ENCODE data around the gene GSTM4. TPM values are rescaled to one million over a fixed set of nuclear protein-coding genes. Genes with fewer than 3 reads are reported as not detected.

Gene GSTM4
- total and polyA plus RNA-seq, 4 donors: 12.2 to 42.8 (median 30.9) TPM

DNA sequence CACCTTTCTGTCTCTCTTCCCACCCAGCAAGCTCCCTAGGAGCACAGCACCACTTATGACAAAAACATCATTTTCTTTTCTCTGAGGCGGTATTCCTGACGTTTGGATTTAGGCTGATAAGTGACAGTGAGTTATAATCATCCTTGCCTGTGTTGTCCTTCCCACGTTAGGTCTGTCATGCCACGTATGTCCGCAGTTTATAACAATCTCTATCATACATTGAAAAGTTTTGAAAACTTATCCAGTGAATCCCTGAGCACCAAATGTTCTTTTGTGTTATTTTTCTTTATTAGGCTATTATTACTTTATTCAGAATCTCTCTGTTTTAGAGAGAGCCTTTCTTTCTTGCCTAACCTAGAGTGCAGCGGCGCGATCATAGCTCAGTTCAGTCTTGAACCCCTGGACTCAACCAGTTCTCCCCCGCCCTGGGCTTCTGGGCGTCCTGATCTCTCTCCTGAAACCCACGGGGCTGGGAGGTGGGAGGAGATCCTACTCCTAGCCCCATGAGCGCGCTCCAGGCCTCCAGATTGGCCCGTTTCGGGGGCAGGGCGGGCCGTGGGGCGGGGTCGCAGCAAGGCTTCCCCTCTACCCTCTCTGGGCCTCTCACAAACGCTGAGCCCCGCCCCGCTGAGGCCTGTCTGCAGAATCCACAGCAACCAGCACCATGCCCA, 11.7 kb downstream of the GSTM4 start, which contains the start of gene GSTM2:
TSS of gene GSTM2 (plus strand) at position 606 of the 671 bp plus-strand sequence. CDS start at position 665, 59 bp downstream.
- H3K27me3 ChIP-seq (ENCODE audit: control insufficient read depth in 4 of 4, insufficient read depth in 4 of 4, low read length in 3 of 4): no peaks in the 10 kb centered on the region
- H3K36me3 ChIP-seq (ENCODE audit: control insufficient read depth in 4 of 4, insufficient read depth in 3 of 4, low read depth in 1 of 4, low read length in 3 of 4): no peaks in the 10 kb centered on the region
- no peaks in the 10 kb centered on the region for H3K9me3 ChIP-seq (ENCODE audit: control insufficient read depth in 4 of 4, low read length in 3 of 4)
- no peak within 1 kb of the TSS for H3K27ac ChIP-seq (ENCODE audit: low read depth in 1 of 2, low read length in 2 of 2)
- DNase-seq (ENCODE audit: low spot score): peak; percentile 89
- H3K4me1 ChIP-seq (ENCODE audit: control insufficient read depth in 4 of 4, insufficient read depth in 4 of 4, low read length in 3 of 4): peaks cover 0 to 3% (median 0%) of the 10 kb centered on the region in 4 donors
- peak within 1 kb of the TSS in 2 of 3 donors; percentile 23 to 49 for H3K4me3 ChIP-seq (ENCODE audit: low read depth in 1 of 3, low read length in 3 of 3)
- H3K9ac ChIP-seq (ENCODE audit: low read depth in 1 of 2, low read length in 2 of 2): no peak within 1 kb of the TSS
- TF ChIP-seq SP1 (IDR thresholded peaks at IDR 0.05): peak; percentile 53
- TF ChIP-seq HNF4A (conservative IDR thresholded peaks at IDR 0.05): peak in 1 of 2 donors; percentile 47
- TF ChIP-seq TAF1 (conservative IDR thresholded peaks at IDR 0.05): no peak
- TF ChIP-seq GABPA (IDR thresholded peaks at IDR 0.05 in 1 of 2, conservative IDR thresholded peaks at IDR 0.05 in 1 of 2): no peak
- TF ChIP-seq RAD21 (IDR thresholded peaks at IDR 0.05): peak in 1 of 2 donors; percentile 31
- 36% methylated on average over 22 of the region's 22 CpGs for WGBS

DNA sequence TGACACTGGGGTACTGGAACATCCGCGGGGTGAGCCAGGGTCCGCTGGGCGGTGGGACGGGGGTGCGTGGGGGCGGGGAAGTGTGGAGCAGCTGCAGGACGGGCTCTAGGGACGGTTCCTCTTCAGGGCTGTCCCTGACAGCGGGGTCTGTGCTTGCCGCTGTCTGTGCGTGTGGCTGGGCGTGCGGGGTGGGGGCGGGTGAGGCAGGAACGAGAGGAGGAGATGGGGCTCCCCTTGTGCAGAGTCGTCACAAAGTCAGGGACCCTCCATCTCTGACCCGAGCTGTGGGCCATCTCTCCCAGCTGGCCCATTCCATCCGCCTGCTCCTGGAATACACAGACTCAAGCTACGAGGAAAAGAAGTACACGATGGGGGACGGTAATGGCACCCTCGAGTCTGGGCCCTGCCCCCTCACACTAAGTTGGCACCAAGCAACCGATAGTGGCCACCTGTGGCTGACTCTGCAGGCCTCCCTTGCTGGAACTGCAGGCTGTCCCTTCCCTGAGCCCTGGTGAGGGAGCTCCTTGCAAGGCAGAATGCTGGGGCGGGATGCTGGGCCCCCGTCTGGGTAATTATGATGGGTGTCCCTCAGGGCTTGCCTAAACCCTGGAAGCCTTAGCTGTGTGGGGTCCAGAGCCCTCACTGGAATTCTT, 12.3 kb downstream of the GSTM4 start:
- H3K27ac ChIP-seq (ENCODE audit: low read depth in 1 of 2, low read length in 2 of 2): no peak overlapping the region
- no peak for DNase-seq (ENCODE audit: low spot score)
- no peaks in the 10 kb centered on the region for H3K27me3 ChIP-seq (ENCODE audit: control insufficient read depth in 4 of 4, insufficient read depth in 4 of 4, low read length in 3 of 4)
- peaks cover 0 to 2% (median 0%) of the 10 kb centered on the region in 4 donors for H3K36me3 ChIP-seq (ENCODE audit: control insufficient read depth in 4 of 4, insufficient read depth in 3 of 4, low read depth in 1 of 4, low read length in 3 of 4)
- H3K9me3 ChIP-seq (ENCODE audit: control insufficient read depth in 4 of 4, low read length in 3 of 4): no peaks in the 10 kb centered on the region
- WGBS: 45% methylated on average over 26 of the region's 26 CpGs
- peak overlapping the region in 2 of 3 donors; percentile 23 to 49 for H3K4me3 ChIP-seq (ENCODE audit: low read depth in 1 of 3, low read length in 3 of 3)
- H3K9ac ChIP-seq (ENCODE audit: low read depth in 1 of 2, low read length in 2 of 2): no peak overlapping the region
- TF ChIP-seq JUND (IDR thresholded peaks at IDR 0.05): no peak
- TF ChIP-seq TAF1 (conservative IDR thresholded peaks at IDR 0.05): no peak
- no peak for TF ChIP-seq HNF4G (IDR thresholded peaks at IDR 0.05)
- TF ChIP-seq, protein P1, sequence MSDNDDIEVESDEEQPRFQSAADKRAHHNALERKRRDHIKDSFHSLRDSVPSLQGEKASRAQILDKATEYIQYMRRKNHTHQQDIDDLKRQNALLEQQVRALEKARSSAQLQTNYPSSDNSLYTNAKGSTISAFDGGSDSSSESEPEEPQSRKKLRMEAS (IDR thresholded peaks at IDR 0.05): no peak
- no peak for TF ChIP-seq RAD21 (IDR thresholded peaks at IDR 0.05)
- TF ChIP-seq, protein P2, sequence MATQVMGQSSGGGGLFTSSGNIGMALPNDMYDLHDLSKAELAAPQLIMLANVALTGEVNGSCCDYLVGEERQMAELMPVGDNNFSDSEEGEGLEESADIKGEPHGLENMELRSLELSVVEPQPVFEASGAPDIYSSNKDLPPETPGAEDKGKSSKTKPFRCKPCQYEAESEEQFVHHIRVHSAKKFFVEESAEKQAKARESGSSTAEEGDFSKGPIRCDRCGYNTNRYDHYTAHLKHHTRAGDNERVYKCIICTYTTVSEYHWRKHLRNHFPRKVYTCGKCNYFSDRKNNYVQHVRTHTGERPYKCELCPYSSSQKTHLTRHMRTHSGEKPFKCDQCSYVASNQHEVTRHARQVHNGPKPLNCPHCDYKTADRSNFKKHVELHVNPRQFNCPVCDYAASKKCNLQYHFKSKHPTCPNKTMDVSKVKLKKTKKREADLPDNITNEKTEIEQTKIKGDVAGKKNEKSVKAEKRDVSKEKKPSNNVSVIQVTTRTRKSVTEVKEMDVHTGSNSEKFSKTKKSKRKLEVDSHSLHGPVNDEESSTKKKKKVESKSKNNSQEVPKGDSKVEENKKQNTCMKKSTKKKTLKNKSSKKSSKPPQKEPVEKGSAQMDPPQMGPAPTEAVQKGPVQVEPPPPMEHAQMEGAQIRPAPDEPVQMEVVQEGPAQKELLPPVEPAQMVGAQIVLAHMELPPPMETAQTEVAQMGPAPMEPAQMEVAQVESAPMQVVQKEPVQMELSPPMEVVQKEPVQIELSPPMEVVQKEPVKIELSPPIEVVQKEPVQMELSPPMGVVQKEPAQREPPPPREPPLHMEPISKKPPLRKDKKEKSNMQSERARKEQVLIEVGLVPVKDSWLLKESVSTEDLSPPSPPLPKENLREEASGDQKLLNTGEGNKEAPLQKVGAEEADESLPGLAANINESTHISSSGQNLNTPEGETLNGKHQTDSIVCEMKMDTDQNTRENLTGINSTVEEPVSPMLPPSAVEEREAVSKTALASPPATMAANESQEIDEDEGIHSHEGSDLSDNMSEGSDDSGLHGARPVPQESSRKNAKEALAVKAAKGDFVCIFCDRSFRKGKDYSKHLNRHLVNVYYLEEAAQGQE (IDR thresholded peaks at IDR 0.05): no peak
- no peak for TF ChIP-seq SP1 (IDR thresholded peaks at IDR 0.05)
- TF ChIP-seq RXRA (IDR thresholded peaks at IDR 0.05): no peak
- TF ChIP-seq HNF4A (conservative IDR thresholded peaks at IDR 0.05): no peak
- TF ChIP-seq GABPA (IDR thresholded peaks at IDR 0.05 in 1 of 2, conservative IDR thresholded peaks at IDR 0.05 in 1 of 2): no peak
- TF ChIP-seq, protein P3, sequence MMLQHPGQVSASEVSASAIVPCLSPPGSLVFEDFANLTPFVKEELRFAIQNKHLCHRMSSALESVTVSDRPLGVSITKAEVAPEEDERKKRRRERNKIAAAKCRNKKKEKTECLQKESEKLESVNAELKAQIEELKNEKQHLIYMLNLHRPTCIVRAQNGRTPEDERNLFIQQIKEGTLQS (IDR thresholded peaks at IDR 0.05): no peak
- peaks cover 0 to 3% (median 0%) of the 10 kb centered on the region in 4 donors for H3K4me1 ChIP-seq (ENCODE audit: control insufficient read depth in 4 of 4, insufficient read depth in 4 of 4, low read length in 3 of 4)
